CD4-positive, alpha-beta T cell treated with Interleukin-17A for 4 hours (primary cell): ENCODE data around the gene MRGPRF.
"Not testable (repeated sequence)": the region's sequence is repeated elsewhere in the genome, so short reads cannot be mapped to it uniquely, and the experiment has no call there.

Experiments
- DNase-seq: peaks from one replicate; pipeline ENCODE4 v3.0.0-alpha.2; 2020; ENCODE audit warnings: mixed read lengths

Gene MRGPRF

GRCh38 chr11:68980776-68981065 is 32.3 kb downstream of the MRGPRF start, which contains the start of gene MRGPRD:
Gene MRGPRD (minus strand): TSS chr11:68980986. CDS start chr11:68980986, 0 bp downstream.
- no peak for DNase-seq

GRCh38 chr11:68979931-68980775 is 32.9 kb downstream of the MRGPRF start:
- DNase-seq = no peak

- no peak for DNase-seq
These were observed 34.0 kb downstream of the MRGPRF start for GRCh38 chr11:68978931-68979594.

GRCh38 chr11:68978626-68978930 is 34.5 kb downstream of the MRGPRF start:
- no peak for DNase-seq

- no peak for DNase-seq
These were observed 35.0 kb downstream of the MRGPRF start for GRCh38 chr11:68977781-68978625.

GRCh38 chr11:68976563-68976962 is 36.5 kb downstream of the MRGPRF start:
- DNase-seq = no peak

- no peak for DNase-seq
These were observed 37.0 kb downstream of the MRGPRF start for GRCh38 chr11:68976095-68976494.

GRCh38 chr11:68974421-68975194 is 38.4 kb downstream of the MRGPRF start:
- DNase-seq = no peak

GRCh38 chr11:68973706-68974105 is 39.3 kb downstream of the MRGPRF start:
- not testable (repeated sequence) for DNase-seq

- DNase-seq = no peak
These were observed 39.8 kb downstream of the MRGPRF start for GRCh38 chr11:68973219-68973618.

- no peak for DNase-seq
These were observed 42.0 kb downstream of the MRGPRF start for GRCh38 chr11:68970921-68971636.

GRCh38 chr11:68969386-68969785 is 43.7 kb downstream of the MRGPRF start:
- DNase-seq = no peak

GRCh38 chr11:68968306-68969250 is 44.5 kb downstream of the MRGPRF start:
- no peak for DNase-seq

- DNase-seq = no peak
These were observed 45.9 kb downstream of the MRGPRF start for GRCh38 chr11:68966894-68967780.

- peak; percentile 33 for DNase-seq
These were observed 46.9 kb downstream of the MRGPRF start for GRCh38 chr11:68965901-68966853.

- no peak for DNase-seq
These were observed 49.3 kb downstream of the MRGPRF start for GRCh38 chr11:68963779-68964178.

GRCh38 chr11:68962527-68963250 is 50.4 kb downstream of the MRGPRF start:
- peak; percentile 68 for DNase-seq

GRCh38 chr11:68961245-68961644 is 51.8 kb downstream of the MRGPRF start:
- no peak for DNase-seq
